T-helper 1 cell (primary cell): ENCODE results near the gene PPFIBP2.

Experiments
- DNase-seq, 5 donors: peaks; one replicate each; pipeline ENCODE4 v3.0.0-alpha.2; 2012 to 2020

PPFIBP2 gene

GRCh38 chr11:7671347-7672215 lies 157.8 kb downstream of the PPFIBP2 start:
- DNase-seq: no peak

DNA sequence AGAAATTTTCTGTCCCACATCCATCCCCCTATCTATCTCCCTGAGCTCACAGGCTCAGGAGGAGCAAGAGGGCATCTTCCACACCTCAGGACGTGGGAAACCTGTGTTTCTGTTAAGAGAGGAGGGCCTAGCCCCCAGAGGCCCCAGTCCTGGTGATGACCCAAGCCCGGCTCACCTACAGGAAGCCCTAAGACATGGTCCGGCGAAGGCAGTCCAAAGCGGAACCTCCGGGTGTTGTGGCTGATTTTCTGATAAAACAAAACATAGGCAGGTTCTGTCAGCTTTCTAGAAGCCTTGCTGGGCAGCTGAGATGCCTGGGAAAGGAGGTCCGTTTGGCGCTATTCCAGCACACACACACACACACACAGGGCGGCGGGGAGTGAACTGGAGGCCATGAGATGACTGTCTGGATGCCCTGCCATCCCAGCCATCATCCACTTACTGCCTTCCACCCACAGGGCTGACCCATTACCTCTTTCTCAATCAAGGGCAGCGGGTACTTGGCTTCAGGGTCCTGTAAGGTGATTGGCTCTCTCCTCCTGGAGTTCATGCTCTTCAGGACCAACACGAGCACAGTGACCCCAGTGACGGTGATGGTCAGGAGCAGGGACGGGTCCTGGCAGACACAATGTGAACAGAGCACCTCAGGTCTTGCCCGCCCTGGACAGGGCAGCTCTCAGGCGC lies 158.6 kb downstream of the PPFIBP2 start:
- DNase-seq: no peak

DNA sequence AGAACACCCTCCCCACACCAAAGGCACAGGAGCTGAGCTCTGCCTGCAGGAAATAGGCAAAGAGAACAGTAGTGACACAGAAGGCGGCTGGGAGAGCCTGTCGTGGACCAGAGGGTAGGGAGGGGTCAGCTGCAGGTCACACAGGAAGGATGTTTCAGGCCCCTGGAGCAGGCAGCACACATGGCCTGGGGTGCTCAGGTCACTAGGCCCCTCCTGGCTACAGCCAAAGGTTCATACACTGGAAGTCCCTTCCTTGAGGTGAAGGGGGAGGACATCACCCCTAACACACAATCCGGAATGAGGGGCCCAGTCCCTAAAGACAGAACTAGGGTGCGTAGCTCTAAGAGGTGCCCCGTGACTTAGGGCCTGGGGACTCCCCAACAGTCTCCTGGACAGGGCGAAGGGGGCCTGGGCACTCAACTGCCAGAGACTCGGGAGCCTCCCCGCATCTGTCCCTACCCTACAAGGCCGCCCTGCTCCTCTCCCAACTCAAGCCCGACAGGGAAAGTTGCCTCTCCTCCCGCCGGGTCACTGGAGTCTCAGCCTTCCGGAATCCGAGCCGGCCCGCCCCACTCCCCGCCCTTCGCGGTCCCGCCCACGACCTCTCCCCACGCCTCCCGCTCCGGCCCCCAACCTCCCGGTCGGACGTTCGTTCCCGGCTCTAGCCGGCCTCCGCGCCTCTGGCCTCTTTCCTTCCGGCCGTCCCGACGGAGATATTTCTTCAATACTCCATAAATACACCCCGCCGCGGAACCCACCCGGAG lies 159.3 kb downstream of the PPFIBP2 start, which contains the start of gene CYB5R2:
Gene CYB5R2, minus strand, starts transcription at position 541 of the 764 bp plus-strand sequence. CDS start 675 bp downstream, outside the sequence.
- no peak for DNase-seq

DNA sequence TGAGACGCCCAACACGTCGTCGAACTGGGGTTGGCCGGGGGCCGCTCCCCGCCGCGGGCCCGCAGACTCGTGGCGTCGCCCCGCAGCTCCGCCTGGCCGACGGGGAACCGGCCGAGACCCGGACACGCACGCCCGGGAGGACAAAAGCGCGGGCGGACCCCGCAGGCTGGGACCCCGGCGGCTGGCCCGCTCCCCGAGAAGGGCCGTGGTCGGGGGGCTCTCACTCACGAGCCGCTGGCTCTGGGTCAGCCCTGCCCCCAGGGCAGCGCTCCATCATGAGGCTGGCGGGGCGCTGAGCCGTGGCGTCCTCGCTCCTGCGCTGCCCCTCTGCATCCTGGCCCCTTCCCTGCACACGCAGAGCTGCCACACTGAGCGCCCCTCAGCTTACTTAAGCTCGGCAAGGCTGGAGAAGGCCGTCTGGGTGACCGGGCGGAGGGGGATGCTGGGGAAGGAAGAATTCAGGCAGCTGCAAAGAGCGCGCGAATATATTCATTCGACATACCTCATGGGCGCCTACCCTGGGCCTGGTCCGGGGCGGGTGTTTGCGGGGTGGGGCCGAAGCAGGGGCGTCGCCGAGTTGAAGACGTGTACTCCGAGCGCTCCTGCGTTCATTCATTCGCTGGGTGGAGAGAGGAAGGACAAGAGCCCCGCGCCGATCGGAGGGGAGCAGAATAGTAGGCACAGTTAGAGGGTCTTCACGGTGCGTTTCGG lies 160.1 kb downstream of the PPFIBP2 start:
- DNase-seq: no peak

DNA sequence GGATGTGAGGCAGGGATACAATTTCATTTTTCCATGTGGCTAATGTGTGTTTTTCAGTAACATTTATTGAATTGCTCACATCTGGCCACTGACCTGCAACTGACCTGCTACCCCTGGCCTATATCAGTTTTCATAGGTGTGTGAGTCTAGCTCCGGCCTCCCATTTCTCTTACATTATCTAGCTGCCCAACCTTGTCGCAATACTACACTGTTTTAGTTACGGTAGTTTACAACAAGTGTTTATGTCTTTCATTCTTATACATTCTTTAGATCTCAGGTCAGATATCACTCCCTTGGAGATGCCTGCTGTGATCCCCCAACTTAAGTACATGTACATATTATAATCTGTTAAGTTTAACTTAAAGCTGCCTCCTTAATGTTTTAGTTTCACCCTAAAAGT lies 161.8 kb downstream of the PPFIBP2 start:
- no peak for DNase-seq

DNA sequence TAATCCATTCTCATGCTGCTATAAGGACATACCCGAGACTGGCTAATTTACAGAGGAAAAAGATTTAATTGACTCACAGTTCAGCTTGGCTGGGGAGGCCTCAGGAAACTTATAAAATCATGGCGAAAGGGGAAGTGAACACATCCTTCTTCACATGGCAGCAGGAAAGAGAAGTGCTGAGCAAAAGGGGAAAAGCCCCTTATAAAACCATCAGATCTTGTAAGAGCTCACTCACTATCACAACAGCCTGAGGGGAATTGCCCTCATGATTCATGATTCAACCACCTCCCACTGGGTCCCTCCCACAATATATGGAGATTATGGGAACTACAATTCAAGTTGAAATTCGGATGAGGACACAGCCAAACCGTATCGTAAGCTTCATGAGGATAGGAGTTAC lies 163.3 kb downstream of the PPFIBP2 start:
- DNase-seq: no peak

GRCh38 chr11:7677796-7678201 lies 164.0 kb downstream of the PPFIBP2 start:
- DNase-seq: no peak

DNA sequence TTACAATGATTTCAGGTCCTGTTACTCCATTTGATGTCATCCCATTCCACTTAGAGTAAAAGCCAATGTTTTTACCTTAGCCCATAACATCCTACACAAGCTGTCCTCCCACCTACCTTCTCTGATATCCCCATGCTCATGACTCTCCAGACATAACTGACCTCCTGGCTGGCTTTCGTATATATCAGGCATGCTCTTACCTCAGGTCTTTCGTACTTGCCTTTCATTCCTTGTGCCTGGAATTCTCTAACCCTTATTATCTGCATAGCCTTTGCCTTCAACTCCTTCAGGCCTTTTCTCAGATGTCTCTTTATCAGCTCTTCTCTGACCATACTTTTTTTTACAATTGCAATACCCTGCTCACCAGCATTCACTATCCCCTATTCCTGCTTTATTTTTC lies 169.8 kb downstream of the PPFIBP2 start:
- no peak for DNase-seq

- no peak for DNase-seq
Observed at GRCh38 chr11:7686761-7687160, 173.0 kb downstream of the PPFIBP2 start.

DNA sequence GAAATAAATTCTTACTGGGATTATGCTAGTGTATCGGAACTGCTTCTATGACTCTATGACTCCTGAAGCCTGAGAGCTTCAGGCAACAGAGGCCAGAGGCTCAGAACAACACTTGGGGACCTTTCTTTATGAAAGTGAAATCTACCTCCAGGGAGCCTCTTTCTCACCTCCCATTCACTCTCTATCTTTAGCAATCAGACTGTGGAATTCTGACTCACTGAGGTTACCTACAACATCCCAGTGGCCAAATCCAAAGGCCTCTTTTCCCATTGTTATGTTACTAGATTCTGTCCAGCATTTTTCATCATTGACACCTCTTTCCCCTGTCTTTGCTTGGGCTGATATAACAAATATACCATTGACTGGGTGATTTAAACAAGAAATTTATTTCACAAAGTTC lies 173.6 kb downstream of the PPFIBP2 start:
- DNase-seq: no peak

DNA sequence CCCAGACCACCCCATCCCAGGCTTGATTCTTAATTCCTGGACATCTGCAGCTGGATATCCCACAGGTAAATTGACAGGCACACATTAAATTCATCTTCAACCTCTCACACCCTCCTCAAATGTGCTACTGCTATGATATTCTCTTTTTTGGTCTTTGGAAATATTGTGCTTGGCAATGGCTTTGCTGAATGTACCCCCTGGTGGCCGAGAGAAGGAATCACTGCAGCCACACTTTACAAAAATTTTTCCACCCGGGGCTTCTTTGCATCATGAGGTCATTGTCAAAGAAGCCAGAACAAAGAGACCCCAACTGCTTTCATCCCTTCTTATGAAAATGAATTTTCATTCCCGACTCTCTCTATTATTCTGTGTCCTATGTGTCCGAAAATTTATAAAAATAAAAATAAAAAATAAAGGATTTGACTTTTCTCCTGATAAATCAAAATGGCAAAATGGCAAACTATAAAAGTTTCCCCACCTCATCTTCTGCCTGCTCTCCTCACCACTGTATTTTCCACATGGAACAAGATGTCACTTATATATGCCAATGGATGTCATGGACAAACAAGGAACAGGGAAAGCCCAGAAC lies 174.5 kb downstream of the PPFIBP2 start:
- no peak for DNase-seq

GRCh38 chr11:7689239-7689638 lies 175.4 kb downstream of the PPFIBP2 start:
- DNase-seq: no peak

- DNase-seq: no peak
Observed at GRCh38 chr11:7690648-7691047, 176.8 kb downstream of the PPFIBP2 start.

DNA sequence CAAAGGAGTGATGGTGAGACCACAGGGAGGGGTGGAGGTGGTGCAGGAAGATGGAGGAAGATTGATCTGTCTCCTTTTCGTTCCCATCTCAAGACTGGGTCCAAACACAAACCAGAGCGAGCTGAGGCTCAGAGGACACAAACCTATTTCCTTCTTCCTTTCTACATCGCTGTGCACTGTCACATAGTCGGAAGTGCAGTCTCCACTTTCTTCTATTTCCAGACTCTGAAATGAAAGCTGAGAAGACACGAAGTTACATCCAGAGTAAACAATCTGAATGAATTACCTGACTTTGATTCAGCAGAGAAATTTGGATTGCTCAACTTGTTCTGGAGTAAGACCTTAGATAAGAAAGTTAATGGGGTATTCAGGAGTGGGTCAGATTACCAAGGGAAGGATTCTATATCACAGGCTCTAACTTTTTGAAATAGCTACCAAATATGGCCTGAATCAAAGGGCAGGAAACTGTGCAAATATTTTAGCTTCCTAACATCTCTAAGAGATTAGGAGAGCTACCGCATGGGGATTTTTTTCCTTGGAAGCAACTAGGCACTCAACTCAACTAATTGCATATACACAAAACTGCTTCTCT lies 178.1 kb downstream of the PPFIBP2 start:
- DNase-seq: no peak

DNA sequence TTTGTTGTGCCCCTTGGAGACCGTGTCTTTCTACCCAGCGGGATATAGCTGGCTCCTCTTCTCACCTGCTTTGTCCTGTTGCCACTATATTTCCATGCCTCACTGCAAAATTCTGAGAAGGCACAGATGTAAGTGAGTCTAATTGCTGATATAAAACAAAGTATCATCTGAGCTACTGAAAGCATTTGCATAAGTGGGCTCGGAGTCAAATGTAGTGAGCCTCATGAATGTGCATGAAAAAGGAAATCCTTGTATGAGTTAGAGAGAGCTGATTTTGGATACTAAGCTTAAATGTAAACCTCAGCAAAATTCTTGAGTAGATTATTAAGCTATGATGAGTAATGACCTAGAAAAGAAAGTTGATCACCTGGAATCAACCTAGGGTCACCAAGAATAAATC lies 178.6 kb downstream of the PPFIBP2 start:
- DNase-seq: no peak

- DNase-seq: no peak
Observed at GRCh38 chr11:7694235-7694634, 180.4 kb downstream of the PPFIBP2 start.

DNA sequence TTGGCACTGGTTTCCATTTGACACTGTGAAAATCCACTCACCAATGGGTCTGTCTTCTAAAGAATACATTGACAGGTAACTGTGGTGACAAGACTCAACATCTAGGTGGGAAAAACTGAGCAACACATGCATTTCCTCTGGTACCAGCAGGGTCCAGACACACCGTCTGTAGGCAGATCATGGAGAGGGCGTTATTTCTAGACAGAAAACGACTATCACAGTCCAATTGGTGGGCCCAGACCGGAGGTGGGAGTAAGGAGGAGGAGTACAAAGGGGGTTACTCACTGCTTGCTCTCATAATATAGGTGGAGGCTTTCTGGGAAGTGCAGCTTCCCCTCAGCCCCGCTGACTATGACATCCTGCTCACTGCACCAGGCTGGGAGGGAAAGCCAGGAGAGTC lies 182.6 kb downstream of the PPFIBP2 start:
- no peak for DNase-seq
